HL-60 (cell line): Measurements from ENCODE around the gene CACNA1H.

Experiments used
- POLR2AphosphoS5 ChIP-seq: IDR thresholded peaks from 2 replicates; pipeline ENCODE4 v1.6.1; 2012; ENCODE audit warnings: low read depth
- TF ChIP-seq, protein P1 (sequence below): IDR thresholded peaks from one replicate; pipeline ENCODE4 v1.5.1; 2011; ENCODE audit warnings: low read length, control low read depth, inconsistent platforms; ENCODE audit not compliant: insufficient read depth

GRCh38 chr16:1188432-1189189, 35.7 kb downstream of the CACNA1H start:
- TF ChIP-seq POLR2AphosphoS5 = no peak
- TF ChIP-seq, protein P1, sequence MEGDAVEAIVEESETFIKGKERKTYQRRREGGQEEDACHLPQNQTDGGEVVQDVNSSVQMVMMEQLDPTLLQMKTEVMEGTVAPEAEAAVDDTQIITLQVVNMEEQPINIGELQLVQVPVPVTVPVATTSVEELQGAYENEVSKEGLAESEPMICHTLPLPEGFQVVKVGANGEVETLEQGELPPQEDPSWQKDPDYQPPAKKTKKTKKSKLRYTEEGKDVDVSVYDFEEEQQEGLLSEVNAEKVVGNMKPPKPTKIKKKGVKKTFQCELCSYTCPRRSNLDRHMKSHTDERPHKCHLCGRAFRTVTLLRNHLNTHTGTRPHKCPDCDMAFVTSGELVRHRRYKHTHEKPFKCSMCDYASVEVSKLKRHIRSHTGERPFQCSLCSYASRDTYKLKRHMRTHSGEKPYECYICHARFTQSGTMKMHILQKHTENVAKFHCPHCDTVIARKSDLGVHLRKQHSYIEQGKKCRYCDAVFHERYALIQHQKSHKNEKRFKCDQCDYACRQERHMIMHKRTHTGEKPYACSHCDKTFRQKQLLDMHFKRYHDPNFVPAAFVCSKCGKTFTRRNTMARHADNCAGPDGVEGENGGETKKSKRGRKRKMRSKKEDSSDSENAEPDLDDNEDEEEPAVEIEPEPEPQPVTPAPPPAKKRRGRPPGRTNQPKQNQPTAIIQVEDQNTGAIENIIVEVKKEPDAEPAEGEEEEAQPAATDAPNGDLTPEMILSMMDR = no peak
